K562 (cell line): Measurements from ENCODE around the gene TRMT112. TPM values are rescaled to one million over a fixed set of nuclear protein-coding genes. Genes with fewer than 3 reads are reported as not detected.

Source experiments
- CBX2 ChIP-seq: fragments of 200-600 bp; sonication (generic); IDR thresholded peaks from one replicate; pipeline ENCODE4 v1.6.1; 2012; ENCODE audit warnings: mild to moderate bottlenecking, low read length, inconsistent platforms; ENCODE audit not compliant: insufficient read depth, poor library complexity, severe bottlenecking
- CREBBP ChIP-seq: IDR thresholded peaks from one replicate; pipeline ENCODE4 v1.6.1; 2012; ENCODE audit warnings: low read depth, mild to moderate bottlenecking, control low read depth, inconsistent platforms, low read length
- ETV6 ChIP-seq, 3 experiments: fragments of 150-350 bp in 1 of 3; sonication (generic) in 1 of 3; formaldehyde crosslinking in 1 of 3; IDR thresholded peaks; 2 replicates each; pipeline versions ENCODE4 v1.6.1 to v1.8.0; 2014 to 2022; ENCODE audit warnings: borderline replicate concordance in 2 of 3, low read depth in 2 of 3, antibody characterized with exemption in 1 of 3, low read length in 1 of 3, mild to moderate bottlenecking in 1 of 3, missing genetic modification reagents in 1 of 3
- GTF2F1 ChIP-seq: IDR thresholded peaks from 2 replicates; pipeline ENCODE4 v1.6.1; 2011; ENCODE audit warnings: low read depth, low read length, improper control_type of control experiment
- KLF13 ChIP-seq: fragments of 450-650 bp; IDR thresholded peaks from 2 replicates; pipeline ENCODE4 v1.6.1; 2016; ENCODE audit warnings: missing genetic modification characterization, low read depth, mild to moderate bottlenecking, missing compliant biosample characterization, moderate library complexity, borderline replicate concordance
- KLF6 ChIP-seq: fragments of 250-450 bp; sonication (Bioruptor Pico); IDR thresholded peaks from 2 replicates; pipeline ENCODE4 v1.4.0; 2020; ENCODE audit warnings: mild to moderate bottlenecking, moderate library complexity, borderline replicate concordance
- MTF1 ChIP-seq: fragments of 250-450 bp; sonication (Bioruptor Pico); IDR thresholded peaks from 2 replicates; pipeline ENCODE4 v1.9.0; 2021; ENCODE audit warnings: moderate library complexity, mild to moderate bottlenecking, inconsistent platforms, borderline replicate concordance
- NFE2 ChIP-seq: IDR thresholded peaks from 2 replicates; pipeline ENCODE4 v1.6.1; 2014; ENCODE audit warnings: antibody characterized with exemption, low read depth
- RHOXF2B ChIP-seq: fragments of 250-450 bp; sonication (Bioruptor Pico); conservative IDR thresholded peaks from 2 replicates; pipeline ENCODE4 v1.5.1; 2021
- TFE3 ChIP-seq: fragments of 450-650 bp; formaldehyde crosslinking; IDR thresholded peaks from 2 replicates; pipeline ENCODE4 v1.4.0; 2020; ENCODE audit warnings: mild to moderate bottlenecking, mixed read lengths
- TRIM25 ChIP-seq: fragments of 450-650 bp; IDR thresholded peaks from 2 replicates; pipeline ENCODE4 v1.7.0; 2016; ENCODE audit warnings: borderline replicate concordance
- ZBTB7A ChIP-seq: IDR thresholded peaks from 2 replicates; pipeline ENCODE4 v1.6.1; 2011; ENCODE audit warnings: low read depth, mild to moderate bottlenecking, low read length, moderate library complexity, borderline replicate concordance; ENCODE audit not compliant: control insufficient read depth
- ZFP36 ChIP-seq: fragments of 150-350 bp; IDR thresholded peaks from 2 replicates; pipeline ENCODE4 v1.6.1; 2018; ENCODE audit warnings: low read length, low read depth; ENCODE audit not compliant: partially characterized antibody
- ZNF280A ChIP-seq: fragments of 450-650 bp; IDR thresholded peaks from 2 replicates; pipeline ENCODE4 v1.6.1; 2018; ENCODE audit warnings: mild to moderate bottlenecking, low read depth; ENCODE audit not compliant: partially characterized antibody
- ZNF354B ChIP-seq: fragments of 250-450 bp; sonication (Bioruptor Pico); IDR thresholded peaks from 2 replicates; pipeline ENCODE4 v1.4.0; 2020
- ZNF589 ChIP-seq: fragments of 200-800 bp; sonication (Bioruptor generic); IDR thresholded peaks from 2 replicates; pipeline ENCODE4 v1.6.1; 2016; ENCODE audit warnings: low read depth, missing genetic modification characterization, missing compliant biosample characterization
- ZNF740 ChIP-seq, 3 experiments: fragments of 200-800 bp in 1 of 3; sonication (Bioruptor generic) in 1 of 3; sonication (generic) in 1 of 3; formaldehyde crosslinking in 1 of 3; IDR thresholded peaks; 2 replicates each; pipeline versions ENCODE4 v1.6.1 to v1.8.0; 2016 to 2022; ENCODE audit warnings: mild to moderate bottlenecking in 2 of 3, missing compliant biosample characterization in 2 of 3, missing genetic modification characterization in 2 of 3, missing genetic modification reagents in 1 of 3
- polyA plus RNA-seq, 8 experiments: library from polyadenylated mRNA; depleted of rRNA in 4 of 8; stranded (reverse) in 5 of 8; unstranded in 3 of 8; fragments of >200 nt; fragmentation: Nextera tagmentation in 2 of 8; fragmentation: Illumina TruSeq in 1 of 8; extraction: Ambion mirVana in 2 of 8; extraction: Trizol in 1 of 8; gene quantifications; 2 replicates each; pipeline versions ENCODE4 v1.2.1 to v1.2.3, GENCODE V29; 2011 to 2014; ENCODE audit warnings: inconsistent platforms in 1 of 8, missing spikeins in 1 of 8
- total RNA-seq, 7 experiments: library from RNA; depleted of rRNA in 6 of 7; stranded (reverse); fragments of >200 nt in 6 of 7; fragmentation: Illumina TruSeq in 2 of 7; extraction: Trizol in 2 of 7; gene quantifications; 2 replicates each; pipeline versions ENCODE4 v1.2.1 to v1.2.3, GENCODE V29; 2011 to 2021; ENCODE audit warnings: low replicate concordance in 1 of 7

TRMT112 gene
- total and polyA plus RNA-seq, 9 of the 15 experiments (the other 6 are each of a cell fraction or from before 2014, with no cell fraction given) = 162 to 444 (median 300) TPM

- TF ChIP-seq ZNF740 (CRISPR knock-in tag; IDR thresholded peaks at IDR 0.05) (no peak; the same call in 1 of the 2 replicates), ZNF740 (tag; IDR thresholded peaks at IDR 0.05) (no peak; a peak in 1 of 4 replicates), ZFP36 (no peak), NFE2 (no peak), CBX2 (no peak), CREBBP (no peak), TFE3 (CRISPR knock-in tag) (no peak), ETV6 (IDR thresholded peaks at IDR 0.05; ENCODE audit: borderline replicate concordance in 1 of 2, low read depth in 2 of 2, low read length in 1 of 2) (no peak), ETV6 (CRISPR knock-in tag; IDR thresholded peaks at IDR 0.05; ENCODE audit: borderline replicate concordance) (no peak), KLF13 (tag) (no peak; the same call in 1 of the 2 replicates), MTF1 (CRISPR knock-in tag) (no peak), ZBTB7A (peak; percentile 50; the same call in 1 of the 2 replicates), ZNF280A (no peak), TRIM25 (peak; percentile 49; the same call in 1 of the 2 replicates), ZNF354B (no peak), GTF2F1 (no peak), ZNF589 (CRISPR knock-in tag) (no peak), RHOXF2B (CRISPR knock-in tag) (no peak), KLF6 (no peak)
These were observed 804 bp upstream of the TRMT112 start, which contains the start of gene PRDX5 (continued) for GRCh38 chr11:64317961-64318765.
